ENCODE data around the gene PITPNM2.

The PITPNM2 gene

DNA sequence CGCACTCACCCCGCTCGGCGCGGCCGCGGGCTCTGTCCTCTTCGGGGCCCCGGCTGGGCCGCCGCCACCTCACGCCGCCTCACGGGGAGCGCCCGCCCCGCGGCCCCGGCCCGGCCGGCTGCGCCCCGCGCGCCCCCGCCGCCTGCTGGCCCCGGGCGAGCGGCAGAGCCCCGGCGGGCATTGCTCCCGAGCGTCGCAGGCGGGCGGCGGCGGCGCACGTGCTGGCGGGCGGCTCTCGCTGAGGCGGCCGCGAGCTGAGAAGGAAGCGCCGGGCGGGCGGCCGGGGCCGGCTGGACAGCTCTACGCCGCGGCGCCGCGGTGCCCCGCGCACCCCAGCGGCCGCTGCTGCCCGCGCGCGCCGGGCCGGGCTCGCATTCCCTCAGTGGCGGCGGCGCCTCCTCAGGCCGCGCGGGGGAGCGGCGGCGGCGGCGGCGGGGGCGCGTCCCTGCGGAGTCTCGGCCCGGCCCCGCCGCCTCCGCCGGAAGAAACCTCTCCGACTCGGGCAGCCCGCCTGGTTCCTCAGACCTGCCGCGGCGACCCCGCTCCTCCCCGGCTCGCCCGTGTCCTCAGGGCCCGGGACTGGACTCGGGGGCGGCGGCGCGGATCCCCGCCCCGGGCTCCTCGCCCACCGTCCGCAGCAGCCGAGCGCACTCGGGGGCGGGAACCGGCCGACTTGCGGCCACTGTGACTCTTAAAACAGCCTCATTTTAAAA is at the start of gene PITPNM2:
PITPNM2 (minus strand) TSS at position 347 of the 713 bp plus-strand sequence. CDS start 116,500 bp downstream, outside the sequence.
- DNase-seq (ENCODE audit: low read depth), result peak; percentile 39

DNA sequence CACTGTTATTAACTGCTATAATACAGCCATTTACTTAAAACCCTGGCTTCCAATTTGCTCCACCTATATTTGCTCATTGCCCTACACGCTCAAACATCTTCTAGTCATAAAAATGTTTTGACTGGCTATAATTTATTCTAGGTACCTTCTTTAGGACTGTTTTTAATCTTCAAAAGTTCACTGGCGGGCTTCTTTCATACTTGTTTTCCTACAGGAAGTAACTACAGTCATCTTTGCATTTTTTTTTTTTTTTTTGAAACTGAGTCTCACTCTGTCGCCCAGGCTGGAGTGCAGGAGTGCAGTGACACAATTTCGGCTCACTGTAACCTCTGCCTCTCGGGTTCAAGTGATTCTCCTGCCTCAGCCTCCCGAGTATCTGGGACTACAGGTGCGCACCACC is 49.5 kb upstream of the PITPNM2 start:
- no peak for DNase-seq (ENCODE audit: low read depth)

DNA sequence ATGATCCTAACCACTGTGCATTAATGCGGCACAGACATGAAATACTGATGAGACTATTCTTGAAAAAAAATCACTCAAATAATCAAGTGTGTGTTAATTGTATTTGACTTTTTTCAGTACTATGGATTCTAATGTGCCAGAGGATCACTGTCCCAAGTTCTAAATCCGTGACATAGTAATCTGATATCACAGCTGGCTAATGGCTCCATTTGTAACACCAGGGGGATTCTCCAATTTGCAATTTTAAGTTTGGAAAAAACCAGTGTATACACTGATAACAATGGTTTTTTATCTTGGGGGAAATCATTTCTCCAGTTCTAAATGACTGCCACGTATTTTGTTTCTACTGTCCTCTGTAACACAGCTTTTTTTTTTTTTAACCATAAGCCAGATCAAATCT is 49.0 kb upstream of the PITPNM2 start:
- no peak for DNase-seq (ENCODE audit: low read depth)

DNA sequence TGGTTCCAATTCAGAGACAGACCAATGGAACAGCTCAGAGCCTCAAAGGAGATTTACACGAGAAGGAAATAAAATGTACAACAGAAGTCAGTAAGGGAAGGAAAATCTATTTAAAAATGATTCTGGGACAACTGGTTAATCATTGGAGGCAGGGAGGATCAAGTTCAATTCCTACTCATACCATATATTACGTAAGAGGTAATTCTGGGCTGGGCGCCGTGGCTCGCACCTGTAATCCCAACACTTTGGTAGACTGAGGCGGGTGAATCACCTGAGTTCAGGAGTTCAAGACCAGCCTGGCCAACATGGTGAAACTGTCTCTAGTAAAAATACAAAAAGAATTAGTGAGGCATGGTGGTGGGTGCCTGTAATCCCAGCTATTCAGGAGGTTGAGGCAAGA is 36.7 kb upstream of the PITPNM2 start:
- no peak for DNase-seq (ENCODE audit: low read depth)

DNA sequence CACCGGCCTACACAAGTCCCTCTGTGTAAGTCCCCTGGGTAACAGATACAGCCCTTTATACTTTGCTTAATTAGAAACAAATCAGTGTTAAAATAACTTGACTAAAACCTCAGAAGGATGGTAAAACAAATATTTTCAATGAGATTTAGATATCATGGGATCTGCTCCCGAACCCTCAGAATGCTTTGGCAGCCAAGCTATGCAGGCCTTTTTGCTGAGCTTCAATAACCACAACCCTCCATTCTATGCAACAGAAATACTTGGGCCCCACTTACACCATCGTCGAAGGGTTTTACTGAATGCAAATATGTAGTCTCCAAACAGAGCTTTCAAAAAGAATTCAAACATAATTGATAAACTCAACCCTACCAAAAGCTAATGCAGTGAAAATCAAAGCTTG is 29.3 kb upstream of the PITPNM2 start:
- no peak for DNase-seq (ENCODE audit: low read depth)

DNA sequence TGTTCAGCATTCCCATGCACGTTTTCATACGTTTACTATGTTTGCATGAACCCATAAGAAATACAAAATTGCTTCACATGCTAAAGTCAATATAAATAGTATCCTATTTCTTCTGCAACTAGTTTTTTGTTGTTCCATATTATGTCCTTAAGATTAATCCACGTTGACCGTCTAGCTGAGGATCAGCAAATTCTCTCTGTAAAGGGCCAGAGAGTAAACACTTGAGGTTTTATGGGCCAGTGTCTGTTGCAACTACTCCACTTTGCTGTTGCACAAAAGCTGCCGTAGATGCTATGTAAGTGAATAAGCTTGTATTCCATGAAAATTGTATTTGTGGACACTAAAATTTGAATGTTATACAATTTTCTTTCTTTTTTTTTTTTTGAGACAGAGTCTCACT is 21.1 kb upstream of the PITPNM2 start:
- no peak for DNase-seq (ENCODE audit: low read depth)

DNA sequence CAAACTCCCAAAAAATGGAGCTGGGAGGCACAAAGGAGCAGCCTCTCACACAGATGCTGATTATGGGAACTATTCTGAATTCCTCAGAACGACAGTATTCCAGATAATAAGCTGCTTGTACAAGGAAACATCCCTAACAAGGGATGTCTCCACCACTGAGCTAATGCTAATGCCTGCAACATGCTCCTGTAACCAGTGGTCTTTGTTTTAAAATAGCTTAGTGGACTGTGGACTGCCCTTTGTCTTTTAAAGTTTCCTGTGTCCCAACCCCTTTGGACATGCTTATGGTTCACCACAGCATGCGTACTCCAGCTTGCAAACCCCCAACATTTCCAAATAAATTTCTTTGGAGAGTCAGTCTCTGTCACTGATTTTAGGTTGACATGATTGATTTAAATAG is 16.4 kb upstream of the PITPNM2 start:
- DNase-seq (ENCODE audit: low read depth), result no peak

DNA sequence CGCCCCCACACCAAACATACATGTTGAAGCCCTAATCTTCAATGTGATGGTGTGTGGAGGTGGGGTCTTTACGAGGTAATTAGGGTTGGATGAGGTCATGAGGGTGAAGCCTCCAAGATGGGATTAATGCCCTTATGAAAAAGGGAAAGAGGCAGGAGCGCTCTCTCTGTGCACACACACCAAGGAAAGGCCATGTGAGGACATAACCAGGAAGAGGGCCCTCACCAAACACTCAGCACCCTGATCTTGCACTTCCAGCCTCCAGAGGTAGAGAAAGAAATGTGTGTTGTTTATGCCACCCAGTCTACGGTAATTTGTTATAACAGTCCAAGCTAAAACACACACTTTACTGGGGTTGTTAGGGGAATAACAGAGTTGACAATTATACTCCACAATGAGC is 14.6 kb upstream of the PITPNM2 start:
- no peak for DNase-seq (ENCODE audit: low read depth)

DNA sequence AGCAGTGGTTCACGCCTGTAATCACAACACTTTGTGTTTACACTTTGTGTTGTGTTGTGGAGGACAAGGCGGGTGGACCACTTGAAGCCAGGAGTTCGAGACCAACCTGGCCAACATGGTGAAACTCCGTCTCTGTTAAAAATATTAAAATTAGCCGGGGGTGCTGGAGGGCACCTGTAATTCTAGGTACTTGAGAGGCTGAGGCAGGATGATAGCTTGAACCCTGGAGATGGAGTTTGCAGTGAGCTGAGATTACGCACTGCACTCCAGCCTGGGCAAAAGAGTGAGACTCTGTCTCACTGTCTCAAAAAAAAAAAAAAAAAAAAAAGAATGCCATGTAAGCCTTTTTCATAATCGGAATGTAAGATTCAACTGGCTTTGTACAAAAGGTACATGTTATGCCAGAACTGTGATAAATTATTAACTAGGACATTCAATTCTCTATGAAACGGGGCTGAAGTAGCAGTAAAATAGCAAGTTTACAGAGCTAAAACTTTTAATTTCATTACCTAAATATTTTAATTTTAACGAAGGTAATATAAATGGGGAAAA is 13.9 kb upstream of the PITPNM2 start:
- DNase-seq (ENCODE audit: low read depth), result no peak

DNA sequence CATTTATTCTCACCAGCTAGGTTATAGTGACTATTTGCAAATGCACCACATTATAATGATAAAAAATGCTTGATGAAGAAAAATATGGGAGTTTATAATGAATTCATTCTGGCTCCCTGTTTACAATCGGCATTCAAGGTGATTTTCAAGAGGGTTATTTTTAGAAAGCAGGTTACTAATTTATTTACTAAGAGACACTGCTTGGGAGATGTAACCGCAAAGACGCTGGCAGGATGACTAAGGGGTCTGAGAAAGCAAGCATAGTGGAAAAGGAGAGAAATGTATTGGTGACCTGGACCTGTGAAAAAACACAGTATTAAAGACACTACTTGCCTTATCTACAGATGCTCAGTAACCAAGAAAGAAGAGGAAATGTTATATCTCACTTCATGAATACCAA is 13.3 kb upstream of the PITPNM2 start:
- DNase-seq (ENCODE audit: low read depth), result no peak

DNA sequence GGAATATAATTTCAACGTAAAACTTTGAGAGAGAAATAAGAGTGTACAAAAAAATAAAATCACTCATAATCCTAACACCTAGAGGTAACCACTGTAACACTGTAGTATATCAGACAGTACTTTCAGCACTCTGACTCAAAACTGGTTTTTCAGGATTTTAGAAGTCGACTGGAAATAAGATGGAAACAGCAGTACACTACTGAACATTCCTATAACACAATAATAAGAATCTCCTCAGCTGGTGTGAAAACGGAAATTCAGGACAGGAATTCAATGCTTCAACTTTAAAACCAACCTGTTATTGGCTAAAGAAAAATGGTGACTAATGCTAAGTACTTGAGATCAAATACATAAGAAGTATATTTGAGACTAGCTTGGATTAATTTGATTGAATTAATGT is 12.3 kb upstream of the PITPNM2 start:
- DNase-seq (ENCODE audit: low read depth), result no peak

DNA sequence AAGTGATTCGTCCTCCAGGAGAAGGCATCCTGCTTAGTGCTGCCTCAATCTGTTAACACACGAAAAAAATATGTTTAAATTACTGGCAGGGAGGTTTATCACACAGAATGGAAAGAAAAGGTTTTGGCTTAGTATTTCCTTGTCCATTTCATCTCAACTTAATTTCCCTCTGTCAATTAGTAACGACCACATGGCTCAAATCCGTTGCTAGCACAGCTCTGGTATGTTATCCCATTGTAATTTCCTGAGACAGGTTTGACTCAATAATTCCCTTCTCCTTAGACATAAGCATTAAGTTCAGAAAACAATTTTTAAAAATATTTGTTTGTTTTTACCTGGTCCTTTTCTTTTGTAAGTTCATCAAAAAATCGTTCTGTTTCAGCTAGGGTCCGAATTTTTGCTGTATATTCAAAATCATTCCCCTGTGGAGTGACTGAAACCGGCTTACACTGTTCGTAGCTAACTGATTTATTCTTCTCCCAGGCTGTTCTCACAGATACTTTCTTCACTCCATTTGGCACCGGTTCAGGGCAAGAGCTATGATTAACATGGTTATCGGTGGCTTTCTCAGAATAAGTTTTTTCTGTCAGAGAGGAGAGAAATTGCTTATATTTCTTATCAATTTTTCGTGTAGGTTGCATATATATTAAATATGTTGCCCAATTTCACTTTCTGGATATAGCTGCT is 10.1 kb upstream of the PITPNM2 start:
- DNase-seq (ENCODE audit: low read depth), result no peak

DNA sequence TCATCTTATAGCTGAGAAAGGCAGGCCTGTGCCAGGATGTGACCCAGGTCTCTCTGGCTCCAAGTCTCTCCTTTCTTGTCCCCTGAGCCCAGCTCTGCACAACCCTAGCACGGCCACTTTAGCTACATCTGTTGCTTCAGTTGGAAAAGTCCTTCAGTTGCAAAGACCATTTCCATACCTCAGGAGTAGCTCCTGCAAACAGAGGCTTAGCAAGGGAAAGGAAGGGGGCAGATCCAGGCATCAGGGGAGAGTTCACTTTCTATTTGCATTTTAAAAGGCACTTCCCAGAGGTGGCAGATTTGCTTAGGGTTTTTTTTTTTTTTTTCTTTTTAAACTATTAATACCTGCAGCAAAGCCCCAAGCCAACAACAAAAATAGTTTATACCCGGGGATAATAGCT is 3.0 kb upstream of the PITPNM2 start:
- DNase-seq (ENCODE audit: low read depth), result no peak

DNA sequence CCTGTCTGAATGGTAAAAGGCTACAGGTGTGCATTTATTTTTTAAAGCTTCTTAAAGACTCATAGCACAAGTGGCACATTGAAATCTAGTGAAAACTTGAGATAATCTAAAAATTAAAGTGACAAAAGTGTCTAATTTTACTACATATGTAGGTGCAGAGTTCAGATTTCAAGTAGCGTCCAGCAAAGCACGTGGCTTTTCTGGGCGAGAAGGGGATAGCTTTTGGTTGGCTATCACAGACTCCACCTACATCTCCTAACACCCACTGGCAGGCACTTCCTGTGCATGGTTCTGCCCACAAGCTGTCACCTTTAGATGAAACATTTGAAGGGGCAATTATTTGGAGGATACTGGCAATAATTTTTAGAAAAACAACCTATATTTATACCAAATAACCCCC is 1.9 kb upstream of the PITPNM2 start:
- no peak for DNase-seq (ENCODE audit: low read depth)

DNA sequence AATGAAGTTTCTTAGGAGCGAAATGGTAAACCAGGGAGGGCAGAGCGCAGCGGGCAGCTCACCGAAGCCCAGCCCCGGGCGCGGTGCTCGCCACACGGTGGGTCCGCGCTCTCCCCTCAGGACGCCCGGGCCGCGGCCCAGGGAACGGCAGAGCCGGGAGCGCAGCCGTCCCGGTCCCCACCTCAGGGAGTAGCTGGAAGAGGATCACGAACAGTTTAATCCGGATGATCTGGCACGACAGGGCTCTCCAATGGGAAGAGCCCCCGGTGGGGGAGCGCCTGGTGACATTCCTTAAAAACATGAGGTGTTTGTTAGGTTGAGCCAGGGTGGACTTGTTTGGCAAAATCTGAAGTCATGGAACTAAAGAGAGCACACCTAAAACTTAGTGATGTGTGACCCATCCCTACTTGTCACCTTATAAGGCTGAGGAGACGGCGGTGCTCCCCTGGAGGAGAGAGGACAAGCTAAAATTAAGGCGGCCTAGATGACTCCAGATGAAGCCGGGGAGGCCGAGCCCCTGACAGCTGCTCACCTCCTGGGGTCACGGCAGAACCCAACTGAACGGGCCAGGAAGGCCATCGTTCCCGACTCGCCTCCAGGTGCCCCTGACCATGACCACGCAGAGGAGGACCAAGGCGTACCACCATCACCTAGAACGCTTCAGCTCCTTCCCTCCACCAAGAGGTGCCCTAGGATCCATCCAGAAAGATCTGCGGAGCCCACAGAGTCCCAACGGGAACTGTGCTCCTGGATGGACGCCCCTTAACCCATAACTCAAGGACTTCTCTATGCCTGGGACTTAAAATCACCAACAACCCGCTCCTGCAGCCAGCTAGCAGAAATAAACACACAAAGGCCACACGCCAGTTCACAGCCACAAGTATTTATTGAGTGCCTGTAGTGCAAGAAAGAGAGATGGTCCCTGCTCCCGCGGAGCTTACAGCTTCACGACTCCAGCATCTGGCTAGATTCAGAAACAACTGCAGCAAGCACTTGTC is 866 bp upstream of the PITPNM2 start:
- no peak for DNase-seq (ENCODE audit: low read depth)

DNA sequence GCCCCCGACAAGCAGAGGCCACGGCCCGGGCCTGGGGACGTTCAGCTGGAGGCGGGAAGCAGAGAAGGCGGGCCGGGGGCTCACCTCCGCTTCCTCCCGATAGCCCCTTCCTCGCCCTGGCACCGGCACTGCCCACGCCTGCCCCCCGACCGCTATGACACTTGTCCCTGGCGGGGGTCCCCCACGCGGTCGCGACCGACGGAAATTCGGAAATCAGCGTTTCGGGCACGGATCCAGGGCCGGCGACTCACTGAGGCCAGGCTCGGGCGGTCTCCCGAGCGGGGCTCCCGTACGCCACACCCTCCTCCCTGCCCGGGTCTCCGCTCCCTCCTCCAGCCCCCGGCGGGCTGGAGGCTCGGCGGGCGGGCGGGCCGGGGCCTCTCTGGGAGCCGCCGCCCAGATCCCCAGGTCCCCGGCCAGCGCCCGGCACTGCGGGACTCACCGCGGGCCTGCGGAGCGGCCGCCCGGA is 581 bp downstream of the PITPNM2 start:
- peak; percentile 12 for DNase-seq (ENCODE audit: low read depth)

DNA sequence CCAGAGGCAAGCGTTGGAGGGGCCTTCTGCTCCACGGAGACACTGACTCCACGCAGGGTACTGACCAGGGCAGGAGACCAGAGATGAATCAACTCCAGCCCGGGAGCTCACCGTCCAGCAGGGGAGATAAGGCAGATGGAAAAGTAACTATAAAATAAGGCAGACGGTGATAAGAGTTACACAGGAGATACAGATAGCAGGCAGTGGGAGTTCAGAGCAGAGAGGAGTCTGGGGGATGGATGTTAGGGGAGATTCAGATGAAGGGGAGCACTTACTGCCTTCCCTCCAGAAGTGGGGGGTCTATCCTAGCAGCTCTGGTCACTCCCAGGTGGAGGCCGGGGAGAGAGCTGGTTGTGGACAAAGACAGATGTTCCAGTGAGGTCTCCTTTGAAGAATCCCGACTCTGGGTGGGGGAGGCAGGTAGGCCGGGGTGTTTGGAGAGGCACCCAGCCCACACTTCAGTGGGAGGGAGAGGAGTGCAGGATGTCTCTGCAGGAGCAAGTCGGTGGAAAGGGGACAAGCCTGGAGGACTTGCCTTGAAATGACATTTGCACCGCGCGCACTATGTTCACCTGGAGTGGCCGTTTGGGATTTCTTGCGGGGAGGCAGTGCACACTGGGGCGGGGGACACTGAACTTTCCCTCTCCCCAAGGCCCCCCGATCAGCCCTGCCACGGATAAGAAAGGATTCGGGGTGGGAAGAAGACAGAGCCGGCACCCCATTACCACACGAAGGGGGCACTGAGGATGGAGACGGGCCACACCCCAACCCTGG is 1.2 kb downstream of the PITPNM2 start:
- no peak for DNase-seq (ENCODE audit: low read depth)

DNA sequence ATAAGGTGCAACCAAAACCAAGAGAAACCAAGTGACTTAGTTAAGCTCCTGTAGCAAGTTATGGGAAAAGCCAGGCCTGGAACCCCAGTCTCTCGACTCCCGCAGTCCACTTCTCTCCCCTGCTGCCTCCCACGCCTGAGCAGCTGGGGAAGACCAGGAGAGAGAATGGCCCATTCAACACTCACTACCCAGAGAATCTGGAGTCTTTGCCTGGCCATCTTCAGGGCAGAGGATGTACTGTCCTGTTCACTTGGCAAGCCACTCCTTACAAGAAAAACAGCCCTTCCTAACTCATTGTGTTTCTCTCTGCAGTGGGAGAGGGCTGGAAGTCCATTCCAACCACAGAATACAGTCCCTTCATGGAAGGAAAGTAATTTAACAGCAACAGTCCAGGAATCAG is 1.8 kb downstream of the PITPNM2 start:
- DNase-seq (ENCODE audit: low read depth), result no peak

DNA sequence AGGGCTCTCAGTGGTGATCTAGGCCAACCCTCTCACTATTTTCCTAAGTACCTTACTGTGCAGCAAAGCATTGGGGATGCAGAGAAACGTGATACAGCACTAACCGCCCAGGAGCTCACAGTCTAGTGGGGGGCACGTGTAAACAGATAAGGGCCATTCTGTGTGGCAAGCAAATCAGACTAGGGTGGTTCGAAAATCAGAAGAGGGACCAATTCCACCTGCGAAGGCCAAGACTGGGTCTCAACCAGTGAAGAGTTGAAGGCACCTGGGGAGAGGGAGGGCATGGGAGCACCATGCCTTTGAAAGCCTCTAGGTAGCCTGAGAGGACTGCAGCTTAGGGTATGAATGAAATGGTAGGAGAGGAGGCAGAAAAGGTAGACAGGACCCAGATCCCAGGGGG is 2.2 kb downstream of the PITPNM2 start:
- DNase-seq (ENCODE audit: low read depth), result no peak

DNA sequence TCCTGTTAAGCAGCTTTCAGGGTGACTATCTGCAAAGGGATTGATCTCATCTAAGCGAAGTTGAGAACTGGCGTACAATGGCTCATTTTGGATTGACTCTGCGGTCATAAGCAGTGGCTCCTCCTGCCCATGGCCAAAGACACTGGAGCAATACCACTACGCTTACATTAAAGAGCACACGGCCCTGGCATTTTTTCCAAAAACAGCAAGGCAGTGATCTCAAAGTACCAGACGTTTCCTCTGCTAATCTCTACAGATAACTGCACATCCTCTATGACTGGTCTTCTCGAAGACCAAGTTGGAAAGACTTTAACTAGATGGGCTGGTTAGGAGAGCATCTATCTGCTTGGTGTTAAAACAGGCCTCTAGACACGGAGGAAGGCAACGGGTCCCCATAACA is 2.7 kb downstream of the PITPNM2 start:
- DNase-seq (ENCODE audit: low read depth), result no peak

DNA sequence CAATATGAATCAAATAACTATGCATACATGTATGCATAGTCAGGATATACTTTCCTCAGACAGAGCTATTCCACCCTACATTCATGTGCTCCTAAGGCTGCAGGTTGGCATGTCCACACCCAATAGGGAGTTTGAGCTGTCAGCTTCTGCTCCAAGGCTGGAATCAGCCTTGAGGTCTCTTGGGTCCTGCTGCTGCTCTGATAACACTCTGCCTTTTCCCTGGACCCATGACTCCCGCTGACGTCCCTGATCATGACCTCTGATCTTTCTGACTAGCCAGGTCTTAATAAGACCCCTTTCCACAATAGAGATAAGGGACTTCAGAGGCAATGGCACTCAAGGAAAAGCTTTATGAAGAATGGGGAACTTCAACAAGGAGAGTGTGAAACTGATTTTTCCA is 5.7 kb downstream of the PITPNM2 start:
- DNase-seq (ENCODE audit: low read depth), result no peak
